Testis (tissue), 2 donors: ENCODE results near the gene FZD8.

Experiments used
- CTCF ChIP-seq, 3 experiments: fragments of 450-650 bp in 2 of 3; fragments of 200-600 bp in 1 of 3; sonication (generic) in 1 of 3; IDR thresholded peaks; one replicate each; pipeline ENCODE4 v1.5.1; 2016 to 2019; ENCODE audit warnings: antibody characterized with exemption in 3 of 3, mild to moderate bottlenecking in 2 of 3, moderate library complexity in 1 of 3
- POLR2A ChIP-seq: fragments of 450-650 bp; IDR thresholded peaks from one replicate; pipeline ENCODE4 v1.6.1; 2017; ENCODE audit warnings: antibody characterized with exemption, mild to moderate bottlenecking, moderate library complexity

DNA sequence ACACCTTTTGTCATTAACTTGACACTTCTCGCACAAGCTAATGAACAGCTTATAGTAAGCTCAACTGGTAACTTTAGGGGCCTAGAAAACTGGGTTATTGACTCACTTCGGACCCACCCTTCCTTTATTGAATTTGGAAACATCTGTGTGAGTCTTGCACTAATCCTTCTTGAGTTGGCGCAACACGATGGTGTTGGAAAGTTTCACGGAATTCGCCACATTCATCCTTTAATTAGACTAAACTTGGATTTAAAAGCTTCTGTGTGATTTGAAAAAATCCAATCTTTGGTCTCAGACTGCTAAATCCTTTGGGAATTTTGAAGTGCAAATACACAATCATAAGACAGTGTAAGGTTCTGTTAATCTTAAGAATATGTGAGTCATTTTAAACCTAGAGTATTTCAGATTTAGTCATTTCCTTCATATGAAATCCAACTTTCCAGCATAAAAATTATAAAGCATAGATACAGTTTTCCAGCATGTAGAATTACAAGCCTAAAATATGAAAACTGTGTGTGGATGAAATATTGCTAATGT, 15.1 kb downstream of the FZD8 start:
- no peak for TF ChIP-seq CTCF (IDR thresholded peaks at IDR 0.05)
- no peak for TF ChIP-seq POLR2A
